Neural progenitor cell (in vitro differentiated cells): ENCODE data around the gene MFSD12.

Experiments
- EZH2 ChIP-seq: fragments of 200-600 bp; sonication (generic); IDR thresholded peaks from 2 replicates; pipeline ENCODE4 v1.6.1; 2017; ENCODE audit warnings: antibody characterized with exemption, mild to moderate bottlenecking, moderate library complexity
- EZH2phosphoT487 ChIP-seq: fragments of 200-600 bp; sonication (generic); IDR thresholded peaks from 2 replicates; pipeline ENCODE4 v1.6.1; 2017; ENCODE audit warnings: antibody characterized with exemption
- TF ChIP-seq, protein P1 (sequence below): fragments of 200-600 bp; sonication (generic); IDR thresholded peaks from 2 replicates; pipeline ENCODE4 v1.5.1; 2017; ENCODE audit warnings: antibody characterized with exemption, mild to moderate bottlenecking

GRCh38 chr19:3514930-3515329 is 42.5 kb downstream of the MFSD12 start:
- TF ChIP-seq, protein P1, sequence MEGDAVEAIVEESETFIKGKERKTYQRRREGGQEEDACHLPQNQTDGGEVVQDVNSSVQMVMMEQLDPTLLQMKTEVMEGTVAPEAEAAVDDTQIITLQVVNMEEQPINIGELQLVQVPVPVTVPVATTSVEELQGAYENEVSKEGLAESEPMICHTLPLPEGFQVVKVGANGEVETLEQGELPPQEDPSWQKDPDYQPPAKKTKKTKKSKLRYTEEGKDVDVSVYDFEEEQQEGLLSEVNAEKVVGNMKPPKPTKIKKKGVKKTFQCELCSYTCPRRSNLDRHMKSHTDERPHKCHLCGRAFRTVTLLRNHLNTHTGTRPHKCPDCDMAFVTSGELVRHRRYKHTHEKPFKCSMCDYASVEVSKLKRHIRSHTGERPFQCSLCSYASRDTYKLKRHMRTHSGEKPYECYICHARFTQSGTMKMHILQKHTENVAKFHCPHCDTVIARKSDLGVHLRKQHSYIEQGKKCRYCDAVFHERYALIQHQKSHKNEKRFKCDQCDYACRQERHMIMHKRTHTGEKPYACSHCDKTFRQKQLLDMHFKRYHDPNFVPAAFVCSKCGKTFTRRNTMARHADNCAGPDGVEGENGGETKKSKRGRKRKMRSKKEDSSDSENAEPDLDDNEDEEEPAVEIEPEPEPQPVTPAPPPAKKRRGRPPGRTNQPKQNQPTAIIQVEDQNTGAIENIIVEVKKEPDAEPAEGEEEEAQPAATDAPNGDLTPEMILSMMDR: no peak
- TF ChIP-seq EZH2 (no peak), EZH2phosphoT487 (no peak)
